ENCODE measurements around the gene MAP3K14.

Gene MAP3K14

DNA sequence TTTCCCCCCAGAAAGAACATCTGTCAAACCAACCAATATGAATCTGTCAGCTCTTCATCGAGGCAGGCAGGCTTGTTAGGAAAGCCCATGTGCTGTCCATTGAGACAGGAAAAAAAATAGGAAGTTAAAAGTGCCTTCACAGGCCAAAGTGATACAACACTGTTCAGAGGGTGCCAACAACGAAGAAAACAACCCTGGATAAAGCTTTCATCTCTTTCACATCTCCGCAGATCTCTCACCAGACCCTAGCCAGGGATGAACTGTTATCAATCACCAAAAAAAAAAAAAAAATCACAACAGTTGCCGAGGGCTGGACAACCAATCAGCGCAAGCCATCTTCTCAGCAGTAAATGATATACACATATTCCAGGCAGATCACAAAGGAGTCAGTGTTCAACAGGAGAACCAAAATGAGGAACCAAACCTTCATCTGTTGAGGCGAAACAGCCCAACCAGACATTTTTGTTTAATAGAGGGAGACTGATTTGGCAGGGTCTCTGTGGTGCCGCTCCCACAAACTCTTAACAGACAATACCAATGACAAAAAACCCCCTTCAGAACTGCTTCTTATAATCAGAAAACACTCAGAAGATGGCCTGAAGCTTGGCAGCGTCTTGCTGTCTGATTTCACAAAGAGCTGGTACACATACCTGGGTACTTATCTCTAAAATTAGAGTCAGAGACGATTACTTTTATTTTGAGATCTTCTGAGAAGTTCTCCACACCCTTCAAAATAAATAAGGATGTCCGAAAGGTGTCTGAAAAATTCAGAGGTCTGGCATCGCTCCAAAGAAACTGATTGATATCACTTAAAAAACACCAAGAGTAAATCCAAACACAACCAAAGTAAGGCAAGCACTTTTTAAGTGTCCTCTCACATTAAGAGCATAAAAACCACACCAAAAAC is 1.8 kb downstream of the MAP3K14 start:
- Histone ChIP-seq H3K4me3 (ENCODE audit: extremely low read depth, insufficient read depth, low read length, poor library complexity, severe bottlenecking) (peak overlapping the region; percentile 59), H3K9me3 (ENCODE audit: control insufficient read depth, low read length) (no peaks in the 10 kb centered on the region), H3K27ac (ENCODE audit: low read depth, low read length, severe bottlenecking) (no peak overlapping the region), H3K4me1 (ENCODE audit: control insufficient read depth, insufficient read depth, low read length, poor library complexity, severe bottlenecking) (peaks cover 39% of the 10 kb centered on the region), H3K36me3 (ENCODE audit: control insufficient read depth, insufficient read depth, low read length) (peaks cover 18% of the 10 kb centered on the region)
- WGBS, 2 experiments (ENCODE audit: insufficient coverage in 2 of 2), result 87 to 93% methylated on average over 7 of the region's 11 CpGs

DNA sequence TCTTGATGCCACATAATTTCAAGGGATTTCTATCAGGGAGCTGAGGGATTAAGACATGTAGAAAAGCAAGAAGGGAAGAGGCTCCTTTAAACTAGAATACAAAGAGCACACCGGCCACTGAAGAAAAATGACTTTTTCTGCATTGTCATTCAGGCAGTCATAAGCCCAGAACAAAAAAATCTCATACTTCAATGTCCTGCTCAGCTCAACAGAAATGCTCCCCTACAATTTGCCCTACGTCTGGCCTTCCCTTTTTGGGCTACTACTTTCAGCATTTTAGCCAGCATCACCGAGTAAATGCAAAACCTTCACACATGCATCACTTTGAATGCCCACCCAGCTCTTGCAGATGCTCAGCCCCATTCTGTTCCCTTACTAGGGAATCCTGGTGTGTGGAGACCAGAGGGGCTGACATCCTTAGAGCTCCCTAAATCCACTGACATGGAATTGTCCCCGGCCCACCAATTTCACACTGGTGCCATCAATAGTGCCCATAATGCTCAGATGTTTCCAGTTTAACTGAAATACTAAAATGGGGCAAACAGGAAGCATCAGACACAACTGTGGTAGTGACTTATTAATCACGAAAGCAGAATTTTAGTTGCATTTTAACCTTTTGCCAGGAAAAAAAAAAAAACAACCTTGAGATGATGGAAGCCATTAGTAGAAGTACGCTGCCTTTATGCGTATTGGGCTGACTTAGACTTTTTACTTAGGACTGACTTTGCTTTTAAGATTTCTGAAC is 2.7 kb downstream of the MAP3K14 start:
- Histone ChIP-seq H3K36me3 (ENCODE audit: control insufficient read depth, insufficient read depth, low read length) (peaks cover 25% of the 10 kb centered on the region), H3K4me1 (ENCODE audit: control insufficient read depth, insufficient read depth, low read length, poor library complexity, severe bottlenecking) (peaks cover 30% of the 10 kb centered on the region), H3K27ac (ENCODE audit: low read depth, low read length, severe bottlenecking) (no peak overlapping the region), H3K4me3 (ENCODE audit: extremely low read depth, insufficient read depth, low read length, poor library complexity, severe bottlenecking) (no peak overlapping the region), H3K9me3 (ENCODE audit: control insufficient read depth, low read length) (no peaks in the 10 kb centered on the region)
- WGBS, 2 experiments (ENCODE audit: insufficient coverage in 2 of 2), result 84 to 86% methylated on average over 6 of the region's 7 CpGs

DNA sequence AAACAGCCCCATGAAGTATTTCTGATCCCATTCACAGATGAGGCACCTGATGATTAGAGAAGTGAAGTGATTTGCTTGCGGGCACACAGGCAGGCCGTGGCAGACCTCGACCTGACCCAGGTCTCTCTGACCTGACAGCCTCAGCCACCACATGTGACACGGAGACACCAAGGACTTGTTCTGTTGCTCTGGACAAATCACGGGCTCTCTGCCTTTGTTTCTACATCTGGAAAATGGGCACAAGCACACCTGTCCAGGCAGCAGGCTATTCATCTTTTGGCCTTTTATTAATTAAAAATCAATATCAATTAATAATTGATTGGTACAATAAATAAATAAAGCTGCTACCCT is 3.4 kb downstream of the MAP3K14 start:
- Histone ChIP-seq H3K9me3 (ENCODE audit: control insufficient read depth, low read length) (no peaks in the 10 kb centered on the region), H3K36me3 (ENCODE audit: control insufficient read depth, insufficient read depth, low read length) (peaks cover 31% of the 10 kb centered on the region), H3K27ac (ENCODE audit: low read depth, low read length, severe bottlenecking) (no peak overlapping the region), H3K4me3 (ENCODE audit: extremely low read depth, insufficient read depth, low read length, poor library complexity, severe bottlenecking) (no peak overlapping the region), H3K4me1 (ENCODE audit: control insufficient read depth, insufficient read depth, low read length, poor library complexity, severe bottlenecking) (peaks cover 24% of the 10 kb centered on the region)
- WGBS, 2 experiments (ENCODE audit: insufficient coverage in 2 of 2), result 98% methylated on average over 5 of the region's 5 CpGs

DNA sequence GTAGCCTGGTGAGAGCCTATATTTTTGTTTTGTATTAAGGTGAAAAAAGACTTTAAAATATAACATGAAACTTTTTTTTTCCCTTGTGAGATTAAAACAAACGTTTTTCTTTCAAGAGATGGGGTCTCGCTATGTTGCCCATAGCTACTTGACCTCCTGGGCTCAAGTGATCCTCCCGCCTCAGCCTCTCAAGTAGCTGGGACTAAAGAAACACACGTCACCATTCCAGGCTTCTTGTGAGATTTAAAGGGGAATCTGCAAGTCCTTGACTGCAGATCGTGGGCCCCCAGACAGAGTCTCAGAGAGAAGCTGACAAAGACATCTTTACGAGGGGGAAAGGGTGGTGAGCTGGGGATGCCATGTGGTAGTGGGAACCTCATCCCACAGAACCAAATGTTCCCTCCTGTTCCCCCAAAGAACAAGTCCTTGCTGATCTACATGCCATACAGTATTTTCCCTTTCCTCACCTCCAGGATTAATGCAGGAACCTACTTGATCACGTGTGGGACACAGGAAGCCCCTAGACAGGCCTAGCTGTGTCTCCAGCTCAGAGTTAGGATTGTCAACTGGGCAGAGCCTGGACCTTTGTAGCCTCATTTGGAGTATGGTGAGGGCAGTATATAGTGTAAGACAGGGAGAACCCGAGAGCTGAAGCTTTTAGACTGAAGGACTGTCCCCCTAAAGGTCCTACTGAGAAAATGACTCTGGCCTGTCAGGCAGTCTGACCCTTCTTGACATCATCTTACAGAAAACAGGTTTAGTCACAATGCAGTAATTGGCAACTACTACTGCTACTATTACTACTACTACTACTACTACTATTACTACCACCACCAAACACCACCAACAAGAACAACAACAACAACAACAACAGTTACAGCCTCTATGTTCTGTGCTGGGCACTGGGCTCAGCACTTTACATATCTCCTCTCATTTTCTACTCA is 4.1 kb downstream of the MAP3K14 start:
- Histone ChIP-seq H3K4me1 (ENCODE audit: control insufficient read depth, insufficient read depth, low read length, poor library complexity, severe bottlenecking) (peaks cover 19% of the 10 kb centered on the region), H3K9me3 (ENCODE audit: control insufficient read depth, low read length) (no peaks in the 10 kb centered on the region), H3K27ac (ENCODE audit: low read depth, low read length, severe bottlenecking) (no peak overlapping the region), H3K36me3 (ENCODE audit: control insufficient read depth, insufficient read depth, low read length) (peaks cover 34% of the 10 kb centered on the region), H3K4me3 (ENCODE audit: extremely low read depth, insufficient read depth, low read length, poor library complexity, severe bottlenecking) (no peak overlapping the region)
- 93 to 94% methylated on average over 5 to 6 of the region's 8 CpGs for WGBS, 2 experiments (ENCODE audit: insufficient coverage in 2 of 2)

DNA sequence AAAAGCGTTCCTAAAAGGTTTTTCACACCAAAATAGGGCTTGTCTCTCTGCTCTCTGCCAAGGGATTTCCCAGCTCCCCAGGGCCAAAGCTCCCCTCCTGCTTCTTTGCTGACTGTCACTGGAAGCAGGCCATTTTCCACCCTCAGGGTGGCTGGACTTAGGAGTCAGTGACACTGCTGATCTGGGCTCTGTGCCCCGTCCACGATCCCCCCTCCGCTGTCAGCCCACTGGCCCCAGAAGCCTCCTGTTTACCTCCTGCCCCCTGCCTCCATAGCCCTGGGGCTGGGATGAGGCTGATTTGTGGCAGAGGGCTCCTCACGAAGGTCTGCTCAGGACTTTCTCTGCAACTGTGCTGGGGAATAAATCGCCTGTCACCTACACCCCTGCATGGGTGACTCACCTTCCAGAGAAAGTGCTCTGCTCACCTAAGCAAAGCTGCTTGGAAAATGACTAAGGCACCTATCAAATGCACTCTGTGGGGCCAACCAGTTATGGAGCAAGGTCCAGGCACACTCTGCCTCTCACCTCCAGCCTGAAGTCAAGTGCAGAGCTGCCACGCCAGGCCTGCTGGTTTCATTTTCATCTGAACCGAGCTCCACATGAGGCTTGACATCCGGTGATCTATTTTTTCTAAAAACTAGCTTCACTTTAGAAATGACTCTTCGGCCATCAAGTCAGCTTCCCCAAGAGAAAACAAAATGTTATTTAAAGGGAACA is 4.9 kb downstream of the MAP3K14 start:
- Histone ChIP-seq H3K4me1 (ENCODE audit: control insufficient read depth, insufficient read depth, low read length, poor library complexity, severe bottlenecking) (peaks cover 16% of the 10 kb centered on the region), H3K9me3 (ENCODE audit: control insufficient read depth, low read length) (no peaks in the 10 kb centered on the region), H3K4me3 (ENCODE audit: extremely low read depth, insufficient read depth, low read length, poor library complexity, severe bottlenecking) (no peak overlapping the region), H3K27ac (ENCODE audit: low read depth, low read length, severe bottlenecking) (no peak overlapping the region), H3K36me3 (ENCODE audit: control insufficient read depth, insufficient read depth, low read length) (peaks cover 34% of the 10 kb centered on the region)
- WGBS, 2 experiments (ENCODE audit: insufficient coverage in 2 of 2), result 85 to 93% methylated on average over 5 to 7 of the region's 10 CpGs

DNA sequence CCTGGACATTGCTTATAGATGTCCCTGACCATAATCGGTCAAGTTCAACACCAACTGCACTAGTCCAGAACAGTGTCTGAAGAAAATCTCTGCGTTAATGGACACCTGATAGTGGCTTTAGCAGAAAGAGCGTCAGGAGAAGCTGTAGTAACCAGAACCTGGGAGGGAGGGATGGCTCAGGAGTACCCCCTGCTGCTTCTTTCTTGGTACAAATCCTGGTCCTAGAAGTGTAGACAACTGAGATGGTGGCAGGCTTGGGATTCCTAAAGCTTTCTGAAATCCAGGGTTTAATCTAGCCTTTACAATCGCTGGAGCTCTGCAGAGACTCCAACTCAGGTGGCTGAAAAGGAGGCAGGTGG is 5.4 kb downstream of the MAP3K14 start:
- Histone ChIP-seq H3K27ac (ENCODE audit: low read depth, low read length, severe bottlenecking) (no peak overlapping the region), H3K4me1 (ENCODE audit: control insufficient read depth, insufficient read depth, low read length, poor library complexity, severe bottlenecking) (peaks cover 16% of the 10 kb centered on the region), H3K4me3 (ENCODE audit: extremely low read depth, insufficient read depth, low read length, poor library complexity, severe bottlenecking) (no peak overlapping the region), H3K9me3 (ENCODE audit: control insufficient read depth, low read length) (no peaks in the 10 kb centered on the region), H3K36me3 (ENCODE audit: control insufficient read depth, insufficient read depth, low read length) (peaks cover 35% of the 10 kb centered on the region)
- WGBS, 2 experiments (ENCODE audit: insufficient coverage in 2 of 2), result 93 to 95% methylated on average over 3 to 4 of the region's 4 CpGs

DNA sequence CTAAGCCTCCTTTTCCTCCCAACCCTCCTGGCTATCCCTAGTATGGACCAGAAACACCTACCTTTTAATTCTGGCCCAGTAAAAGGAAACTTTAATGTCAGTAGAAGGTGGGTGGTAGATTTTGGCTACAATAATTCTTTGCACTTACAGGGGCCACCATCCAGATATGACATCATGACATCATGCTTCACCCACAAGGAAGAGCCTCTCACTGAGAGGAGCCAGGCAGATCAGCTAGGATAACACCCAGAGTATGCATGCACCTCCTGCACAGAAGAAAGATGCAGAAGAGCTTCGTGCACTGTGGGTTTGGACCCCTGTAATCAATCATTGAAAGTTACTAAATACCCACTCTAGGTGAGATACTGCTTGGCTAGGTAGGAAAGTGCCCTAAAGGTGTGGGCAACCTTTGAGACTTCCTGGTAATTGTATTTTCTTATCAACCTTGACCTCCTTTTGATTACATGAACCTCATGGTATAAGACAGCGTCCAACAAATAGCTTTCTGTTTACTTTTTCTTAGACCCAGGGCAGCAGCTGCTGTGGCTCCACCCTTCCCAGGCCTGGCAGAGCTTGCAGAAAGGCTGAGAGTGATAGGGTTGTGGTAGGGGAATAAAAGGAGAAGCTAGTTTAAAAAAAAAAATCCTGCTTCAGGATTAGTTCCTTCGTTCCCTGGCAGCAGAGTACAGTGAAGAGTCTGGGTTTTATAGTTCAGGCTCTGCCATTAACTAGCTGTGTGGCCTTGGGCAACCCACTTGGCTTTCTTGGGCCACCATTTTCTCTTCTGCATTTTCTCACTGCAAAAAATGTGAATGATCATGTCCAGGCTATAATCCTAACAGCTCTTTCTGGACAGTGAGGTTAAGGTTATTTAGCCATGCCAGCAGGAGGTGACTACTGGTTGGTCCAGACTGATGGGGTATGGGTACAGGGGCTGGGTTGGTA is 6.2 kb downstream of the MAP3K14 start:
- WGBS, 2 experiments (ENCODE audit: insufficient coverage in 2 of 2), result 90 to 100% methylated on average over 2 of the region's 3 CpGs

DNA sequence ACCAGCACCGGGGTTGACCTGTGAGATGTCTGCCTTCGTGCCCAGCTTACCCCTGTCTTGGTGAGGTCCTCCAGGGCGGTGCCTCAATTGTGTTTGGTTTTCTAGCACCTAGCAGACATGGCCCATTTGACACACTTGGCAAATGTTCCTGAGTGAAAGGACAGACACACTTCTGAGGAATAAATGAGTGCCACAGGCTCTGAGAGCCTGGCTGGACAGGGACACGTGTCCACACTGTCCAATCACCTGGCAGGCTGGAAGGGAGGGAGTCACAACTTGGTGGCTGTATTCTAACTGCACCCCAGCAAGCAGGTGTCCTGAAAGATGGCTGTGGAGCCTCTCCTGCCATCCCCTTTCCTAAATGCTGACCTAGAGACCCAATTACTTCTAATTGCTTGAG is 7.4 kb downstream of the MAP3K14 start:
- Histone ChIP-seq H3K4me3 (ENCODE audit: extremely low read depth, insufficient read depth, low read length, poor library complexity, severe bottlenecking) (no peak overlapping the region), H3K4me1 (ENCODE audit: control insufficient read depth, insufficient read depth, low read length, poor library complexity, severe bottlenecking) (peaks cover 7% of the 10 kb centered on the region), H3K9me3 (ENCODE audit: control insufficient read depth, low read length) (no peaks in the 10 kb centered on the region), H3K36me3 (ENCODE audit: control insufficient read depth, insufficient read depth, low read length) (peaks cover 42% of the 10 kb centered on the region), H3K27ac (ENCODE audit: low read depth, low read length, severe bottlenecking) (no peak overlapping the region)
- 93 to 94% methylated on average over 4 of the region's 4 CpGs for WGBS, 2 experiments (ENCODE audit: insufficient coverage in 2 of 2)

More for the DNA sequence above, 6.2 kb downstream of the MAP3K14 start:
- Histone ChIP-seq H3K36me3 (ENCODE audit: control insufficient read depth, insufficient read depth, low read length) (peaks cover 42% of the 10 kb centered on the region), H3K9me3 (ENCODE audit: control insufficient read depth, low read length) (no peaks in the 10 kb centered on the region), H3K4me1 (ENCODE audit: control insufficient read depth, insufficient read depth, low read length, poor library complexity, severe bottlenecking) (peaks cover 16% of the 10 kb centered on the region), H3K4me3 (ENCODE audit: extremely low read depth, insufficient read depth, low read length, poor library complexity, severe bottlenecking) (no peak overlapping the region), H3K27ac (ENCODE audit: low read depth, low read length, severe bottlenecking) (no peak overlapping the region)

DNA sequence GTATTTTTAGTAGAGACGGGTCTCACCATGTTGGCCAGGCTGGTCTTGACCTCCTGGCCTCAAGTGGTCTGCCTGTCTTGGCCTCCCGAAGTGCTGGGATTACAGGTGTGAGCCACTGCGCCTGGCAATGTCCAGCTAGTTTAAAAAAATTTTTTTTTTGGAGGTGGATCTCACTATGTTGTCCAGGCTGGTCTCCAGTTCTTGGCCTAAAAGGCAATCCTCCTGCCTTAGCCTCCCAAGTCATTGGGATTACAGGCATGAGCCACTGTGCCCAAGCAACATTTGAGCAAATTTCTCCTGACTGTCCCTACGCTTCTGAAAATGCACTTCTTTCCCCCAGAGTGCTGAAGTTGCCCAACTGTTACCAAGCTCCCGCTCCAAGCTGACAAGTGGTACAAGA is 8.0 kb downstream of the MAP3K14 start:
- peaks cover 4% of the 10 kb centered on the region for H3K4me1 ChIP-seq (ENCODE audit: control insufficient read depth, insufficient read depth, low read length, poor library complexity, severe bottlenecking)
- 90 to 93% methylated on average over 4 of the region's 5 CpGs for WGBS, 2 experiments (ENCODE audit: insufficient coverage in 2 of 2)

More for the DNA sequence above, 8.0 kb downstream of the MAP3K14 start:
- Histone ChIP-seq H3K9me3 (ENCODE audit: control insufficient read depth, low read length) (no peaks in the 10 kb centered on the region), H3K36me3 (ENCODE audit: control insufficient read depth, insufficient read depth, low read length) (peaks cover 42% of the 10 kb centered on the region), H3K4me3 (ENCODE audit: extremely low read depth, insufficient read depth, low read length, poor library complexity, severe bottlenecking) (no peak overlapping the region), H3K27ac (ENCODE audit: low read depth, low read length, severe bottlenecking) (no peak overlapping the region)
